ENCODE data around the gene THADA. TPM values are rescaled to one million over a fixed set of nuclear protein-coding genes. Genes with fewer than 3 reads are reported as not detected.
"Not testable (repeated sequence)": the region's sequence is repeated elsewhere in the genome, so short reads cannot be mapped to it uniquely, and the experiment has no call there.

The THADA gene
- total RNA-seq, 1 experiment from 2014 or later: 29.3 TPM

DNA sequence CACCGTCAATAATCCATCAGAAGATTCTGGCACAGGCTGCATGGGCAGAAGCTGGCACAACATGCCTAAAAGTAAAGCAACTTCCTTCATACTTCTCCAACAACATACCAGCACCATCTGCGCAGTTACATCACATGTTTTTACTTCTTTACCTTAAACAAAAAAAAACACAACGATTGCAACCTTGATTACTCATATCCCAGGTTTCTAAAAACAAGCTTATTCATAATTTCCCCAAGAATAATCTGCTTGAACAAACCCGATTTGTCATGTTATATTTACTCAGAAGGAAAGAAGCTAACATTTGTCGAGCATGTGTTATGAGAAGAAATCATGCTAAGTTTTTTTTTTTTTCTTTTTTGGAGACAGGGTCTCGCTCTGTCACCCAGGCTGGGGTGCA is 54.7 kb downstream of the THADA start:
- no peak for DNase-seq (ENCODE audit: low read depth)

DNA sequence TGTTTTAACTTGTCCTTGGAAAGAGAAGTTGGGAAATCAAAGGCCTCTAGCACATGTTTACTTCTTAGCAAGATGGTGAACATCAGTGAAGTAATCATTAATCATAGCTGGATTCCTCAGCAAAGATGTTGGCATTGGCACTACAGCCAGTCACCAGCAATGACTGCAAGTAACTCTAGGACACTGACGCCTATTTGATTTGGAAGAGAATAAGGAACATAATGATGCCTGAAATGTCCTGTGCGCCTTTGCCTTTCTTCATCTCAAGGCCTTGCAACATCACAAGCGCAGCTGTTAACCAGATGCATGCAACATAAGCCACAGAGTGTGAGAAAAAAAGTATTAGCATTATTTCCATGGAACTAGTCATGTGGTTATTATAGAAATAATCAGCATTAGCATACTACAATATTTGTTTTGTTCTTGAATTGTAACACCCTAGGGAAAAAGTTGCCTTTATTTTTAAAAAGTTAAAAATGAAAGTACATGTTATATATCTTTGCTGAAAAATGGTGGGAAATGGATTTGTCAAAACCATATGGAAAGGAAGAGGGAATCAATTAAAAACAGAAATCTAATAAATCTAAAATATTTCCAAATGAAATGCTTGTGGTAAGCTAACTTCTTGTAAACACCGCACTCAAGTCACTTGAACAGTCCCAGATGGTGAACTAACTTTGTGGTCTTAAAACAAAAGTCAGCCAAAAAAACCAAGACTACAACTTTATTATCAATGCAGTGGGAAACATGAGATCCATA is 55.6 kb downstream of the THADA start:
- peak; percentile 13 for DNase-seq (ENCODE audit: low read depth)

DNA sequence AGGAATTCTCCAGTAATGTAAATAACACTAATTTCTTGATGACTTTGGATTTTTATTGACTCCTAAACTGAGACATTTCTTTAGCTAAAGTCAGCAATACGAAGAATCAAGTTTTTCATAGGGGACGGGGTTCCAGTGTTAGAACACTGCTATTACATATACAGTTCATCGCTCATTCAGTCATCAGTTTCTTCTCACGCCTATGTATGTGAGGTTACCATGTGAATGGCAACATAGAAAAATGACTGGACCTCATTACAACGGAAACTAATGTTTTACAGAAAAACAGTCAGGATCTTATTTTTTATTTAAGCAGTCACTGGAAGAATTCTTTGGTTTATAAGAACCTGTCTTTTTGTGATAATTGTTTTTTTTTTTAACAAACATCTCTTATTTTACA is 56.4 kb downstream of the THADA start:
- no peak for DNase-seq (ENCODE audit: low read depth)

DNA sequence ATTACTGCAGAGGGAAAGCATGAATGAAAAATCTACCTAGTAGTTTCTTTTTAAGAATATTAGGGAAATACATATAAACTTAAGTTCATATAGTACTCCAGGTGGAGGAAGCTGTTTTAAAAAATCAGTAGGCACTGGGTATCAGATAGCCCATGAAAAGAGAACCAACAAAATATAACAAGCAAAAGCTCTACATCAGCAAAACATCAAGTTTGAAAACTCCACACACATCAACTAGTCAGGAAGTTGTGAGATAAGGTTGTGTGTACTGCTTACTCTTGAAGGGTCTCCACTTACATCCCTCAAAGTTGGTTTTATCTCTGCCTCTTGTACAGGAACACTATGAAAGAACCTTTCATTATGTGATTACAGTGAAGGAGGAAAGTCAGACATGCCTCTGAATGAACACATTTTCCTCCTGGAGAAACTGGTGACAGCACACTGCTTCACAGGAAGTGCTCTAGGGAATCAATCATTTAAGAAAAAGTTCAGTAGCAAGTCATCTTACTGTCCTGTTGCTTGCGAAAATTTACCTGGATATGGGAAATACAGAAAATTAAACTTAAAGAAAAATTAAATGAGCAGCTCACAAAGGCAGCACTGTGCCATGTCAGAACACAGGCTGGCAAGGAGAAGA is 57.7 kb downstream of the THADA start:
- DNase-seq (ENCODE audit: low read depth): no peak

DNA sequence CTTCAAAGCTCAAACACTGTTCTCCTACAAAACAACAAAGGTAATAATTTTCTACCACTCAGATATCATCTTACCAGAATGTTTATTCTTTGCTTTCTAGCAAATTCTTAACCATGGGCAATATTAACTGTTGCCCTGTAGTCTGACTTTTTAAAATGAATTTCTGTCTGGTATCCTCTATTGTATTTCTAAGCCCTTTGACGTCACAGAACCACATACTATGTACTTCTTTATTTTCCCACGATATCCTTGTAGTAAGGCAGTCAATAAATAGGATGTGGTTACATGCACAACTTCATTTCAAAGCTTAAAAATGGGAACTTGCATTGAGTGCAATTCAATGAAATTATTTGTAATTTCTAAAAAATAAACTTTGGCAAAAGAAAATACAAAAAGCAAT is 58.7 kb downstream of the THADA start:
- DNase-seq (ENCODE audit: low read depth): no peak

DNA sequence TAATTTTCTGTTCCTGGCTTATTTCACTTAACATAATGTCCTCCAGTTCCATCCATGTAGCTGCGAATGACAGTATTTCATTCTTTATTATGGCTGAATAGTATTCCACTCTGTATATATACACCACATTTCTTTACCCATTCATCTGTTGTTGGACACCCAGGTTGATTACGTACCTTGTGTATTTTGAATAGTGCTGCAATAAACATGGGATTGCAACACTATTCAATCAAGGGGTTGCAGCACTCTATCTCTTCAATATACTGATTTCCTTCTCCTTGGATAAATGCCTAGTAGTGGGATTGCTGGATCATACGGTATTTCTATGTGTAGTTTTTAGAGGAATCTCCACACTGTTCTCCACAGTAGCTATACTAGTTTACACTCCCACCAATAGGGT is 61.3 kb downstream of the THADA start:
- no peak for DNase-seq (ENCODE audit: low read depth)

DNA sequence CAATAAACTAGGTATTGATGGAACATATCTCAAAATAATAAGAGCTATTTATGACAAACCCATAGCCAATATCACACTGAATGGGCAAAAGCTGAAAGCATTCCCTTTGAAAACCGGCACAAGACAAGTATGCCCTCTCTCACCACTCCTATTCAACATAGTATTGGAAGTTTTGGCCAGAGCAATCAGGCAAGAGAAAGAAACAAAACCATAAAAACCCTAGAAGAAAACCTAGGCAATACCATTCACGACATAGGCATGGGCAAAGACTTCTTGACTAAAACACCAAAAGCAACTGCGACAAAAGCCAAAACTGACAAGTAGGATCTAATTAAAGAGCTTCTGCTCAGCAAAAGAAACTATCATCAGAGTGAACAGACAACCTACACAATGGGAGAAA is 63.3 kb downstream of the THADA start:
- not testable (repeated sequence) for DNase-seq (ENCODE audit: low read depth)

DNA sequence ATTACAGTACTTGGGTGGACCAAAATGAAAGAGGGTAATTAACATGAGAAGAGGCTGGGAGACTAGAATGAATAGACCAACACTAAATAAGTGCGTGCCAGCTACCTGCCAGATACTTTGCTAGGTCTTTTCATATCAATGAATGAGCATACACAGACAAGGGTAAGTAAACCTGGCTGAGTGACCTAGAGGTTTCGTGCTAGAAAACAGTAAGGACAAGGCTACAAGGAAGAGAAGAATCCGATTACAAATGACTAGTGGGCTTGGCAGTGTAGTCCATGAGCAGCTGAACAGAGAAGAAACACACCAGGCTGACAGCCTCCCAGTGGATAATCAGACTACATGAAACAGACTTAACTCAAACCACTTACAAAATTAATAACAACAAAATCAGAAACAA is 64.6 kb downstream of the THADA start:
- DNase-seq (ENCODE audit: low read depth): no peak

DNA sequence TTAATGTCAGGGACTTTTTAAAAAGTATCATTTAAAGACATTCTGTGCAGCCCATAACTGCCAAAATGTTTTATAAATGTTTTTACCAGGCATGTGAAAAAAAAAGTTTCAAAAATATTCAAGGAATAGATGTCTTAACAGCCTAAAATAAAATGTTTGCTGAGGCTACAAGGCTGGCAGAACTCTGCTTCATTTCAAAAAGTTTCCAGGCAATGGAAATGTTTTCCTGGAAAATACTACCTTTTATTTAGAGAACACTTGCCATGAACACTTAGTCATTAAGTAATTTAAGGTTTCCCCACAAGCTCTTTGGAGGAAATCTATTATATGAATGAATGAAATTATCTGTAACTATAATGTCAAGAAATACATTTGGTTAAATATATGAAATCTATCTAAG is 68.8 kb downstream of the THADA start:
- no peak for DNase-seq (ENCODE audit: low read depth)

DNA sequence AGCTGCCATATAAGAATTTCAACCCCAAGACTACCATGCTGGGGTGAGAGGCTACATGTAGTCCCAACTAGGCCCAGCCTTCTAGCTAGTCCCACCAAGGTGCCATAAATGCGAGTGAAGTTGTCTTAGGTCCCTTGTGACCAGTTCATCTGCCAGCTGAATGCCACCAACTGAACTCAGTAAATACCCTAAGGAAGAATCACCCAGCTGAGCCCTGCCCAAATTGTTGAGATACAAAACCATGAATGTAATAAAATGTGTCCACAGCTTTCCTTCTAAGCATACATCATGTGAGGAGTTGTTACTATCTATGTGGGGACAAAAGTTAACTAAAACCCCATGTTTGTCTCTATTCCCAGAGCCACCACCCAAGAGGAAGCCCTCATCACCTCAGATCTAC is 70.3 kb downstream of the THADA start:
- DNase-seq (ENCODE audit: low read depth): no peak

DNA sequence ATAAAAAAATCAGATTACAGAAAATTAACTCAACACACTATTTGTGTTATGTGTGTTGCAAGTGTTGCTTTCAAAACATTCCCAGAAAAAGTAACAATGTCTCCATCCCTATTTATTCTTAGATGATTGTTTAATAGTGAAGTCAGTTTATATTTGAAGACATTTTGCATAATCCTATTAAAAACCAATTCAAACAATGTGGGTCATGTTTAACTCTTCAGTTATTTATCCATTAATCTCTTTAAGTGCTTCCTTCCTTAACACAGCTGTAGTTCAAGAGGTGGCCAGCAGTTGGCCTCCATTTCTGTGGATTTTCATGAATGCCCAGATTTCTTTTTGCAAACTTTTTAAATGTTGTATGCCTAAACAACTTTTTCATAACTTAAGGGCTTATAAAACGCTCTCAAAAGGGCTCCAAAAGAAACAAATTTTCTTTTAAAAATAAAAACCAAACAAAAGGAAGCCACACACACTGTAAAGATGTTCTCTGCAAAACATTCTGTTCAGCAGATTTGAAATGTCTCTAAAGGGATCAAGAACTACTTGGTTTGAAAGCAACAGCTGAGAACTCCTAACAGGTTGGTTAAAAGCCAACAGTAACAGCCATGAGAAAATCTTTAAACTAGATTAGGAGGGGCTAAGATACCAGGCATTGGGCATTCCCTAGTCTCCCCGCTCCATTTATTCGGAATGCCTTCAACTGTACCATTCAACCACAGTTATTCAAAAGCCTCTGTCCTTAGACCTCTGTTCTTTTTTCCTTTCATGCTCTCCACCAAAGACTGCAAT is 71.5 kb downstream of the THADA start:
- DNase-seq (ENCODE audit: low read depth): no peak

DNA sequence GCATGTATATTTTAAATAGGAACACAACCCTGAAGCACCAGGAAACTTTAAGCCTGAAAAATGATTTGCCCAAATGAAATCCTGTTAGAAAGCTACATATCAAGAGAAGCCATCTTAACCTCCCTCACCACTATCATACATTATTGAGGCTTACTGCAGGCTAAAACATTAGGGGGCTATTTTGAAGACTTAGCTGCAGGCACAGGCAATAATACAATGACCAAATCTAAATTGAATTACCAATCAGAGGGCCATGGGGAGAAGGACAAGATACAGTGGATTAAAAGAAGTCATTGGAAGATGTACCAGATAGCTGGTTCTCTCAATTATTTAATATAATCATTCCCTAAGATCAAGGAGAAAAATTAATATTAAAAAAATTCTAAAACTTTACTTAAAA is 73.7 kb downstream of the THADA start:
- no peak for DNase-seq (ENCODE audit: low read depth)

DNA sequence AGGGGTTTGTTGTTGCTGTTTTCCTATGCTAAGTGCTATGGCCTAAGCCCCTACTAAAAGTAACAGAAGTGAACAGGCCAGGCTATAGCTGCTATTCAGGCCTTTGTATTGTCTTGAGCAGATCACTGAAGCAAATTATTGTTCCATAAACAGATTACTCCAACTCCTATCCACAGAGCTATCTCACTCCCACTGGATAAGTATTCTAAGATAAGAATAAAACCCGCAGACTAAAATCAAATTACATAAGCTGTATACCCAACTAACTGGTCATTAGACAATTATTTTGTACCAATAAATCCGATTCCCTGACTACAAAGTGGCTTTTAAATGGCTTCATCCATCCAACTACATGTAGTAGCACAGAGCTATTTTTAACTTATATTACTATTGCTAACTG is 74.3 kb downstream of the THADA start:
- DNase-seq (ENCODE audit: low read depth): no peak

DNA sequence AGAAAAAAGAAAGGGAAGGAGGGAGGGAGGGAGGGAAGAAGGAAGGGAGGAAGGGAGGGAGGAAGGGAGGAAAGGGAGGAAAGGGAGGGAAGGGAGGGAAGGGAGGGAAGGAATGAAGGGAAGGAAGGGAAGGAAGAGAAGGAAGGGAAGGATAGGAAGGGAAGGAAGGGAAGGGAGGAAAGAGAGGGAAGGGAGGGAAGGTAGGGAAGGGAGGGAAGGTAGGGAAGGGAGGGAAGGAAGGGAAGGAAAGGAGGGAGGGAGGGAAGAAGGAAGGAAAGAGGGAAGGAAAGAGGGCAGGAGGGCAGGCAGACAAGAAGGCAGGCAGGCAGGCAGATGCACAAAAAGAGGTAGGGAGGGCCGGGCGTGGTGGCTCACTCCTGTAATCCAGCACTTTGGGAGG is 74.9 kb downstream of the THADA start:
- DNase-seq (ENCODE audit: low read depth): no peak

DNA sequence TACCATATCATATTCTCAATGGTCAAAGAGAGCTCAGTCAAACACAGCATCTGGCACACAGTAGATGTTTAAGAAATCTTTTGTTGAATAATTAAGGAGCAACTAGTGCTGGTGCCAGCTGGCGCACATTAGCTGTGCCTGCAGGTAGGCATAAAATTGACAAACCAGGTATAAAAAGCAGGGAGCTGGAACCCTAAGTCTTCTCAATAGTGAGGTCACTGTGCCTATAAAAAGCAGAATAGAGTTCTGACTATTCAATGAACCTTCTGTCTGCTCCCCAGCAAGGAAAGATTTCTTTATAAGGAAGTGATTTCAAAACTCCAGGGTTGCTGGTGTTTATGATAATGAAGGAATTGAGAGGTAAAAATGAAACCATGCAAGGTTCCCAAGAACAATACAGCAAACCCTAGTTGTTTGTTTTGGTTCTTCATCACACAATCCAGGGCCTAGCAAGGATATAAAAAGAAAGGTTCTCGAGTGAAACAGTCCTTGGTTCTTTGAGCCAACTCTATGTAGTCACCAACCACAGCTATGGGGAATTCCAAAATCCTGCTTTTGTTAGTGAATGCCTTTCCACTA is 76.1 kb downstream of the THADA start:
- peak; percentile 85 for DNase-seq (ENCODE audit: low read depth)

DNA sequence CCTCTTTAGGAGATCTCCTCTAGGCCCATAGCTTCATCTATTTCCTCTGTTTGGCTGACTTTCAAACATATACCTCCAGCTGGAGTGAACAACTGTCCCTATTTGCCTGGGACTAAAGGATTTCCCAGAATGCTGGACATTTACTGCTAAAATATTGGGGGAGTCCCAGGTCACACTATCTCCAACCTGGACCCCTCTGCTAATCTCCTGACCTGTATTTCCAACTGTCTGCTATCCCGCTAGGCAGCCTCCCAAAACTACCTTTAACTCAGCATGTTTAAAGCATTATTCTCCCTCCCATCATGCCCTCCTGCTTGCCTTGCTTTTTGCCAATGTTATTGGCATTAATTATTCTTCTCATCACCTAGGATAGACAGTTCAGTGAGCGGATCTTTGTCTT is 77.1 kb downstream of the THADA start:
- no peak for DNase-seq (ENCODE audit: low read depth)

DNA sequence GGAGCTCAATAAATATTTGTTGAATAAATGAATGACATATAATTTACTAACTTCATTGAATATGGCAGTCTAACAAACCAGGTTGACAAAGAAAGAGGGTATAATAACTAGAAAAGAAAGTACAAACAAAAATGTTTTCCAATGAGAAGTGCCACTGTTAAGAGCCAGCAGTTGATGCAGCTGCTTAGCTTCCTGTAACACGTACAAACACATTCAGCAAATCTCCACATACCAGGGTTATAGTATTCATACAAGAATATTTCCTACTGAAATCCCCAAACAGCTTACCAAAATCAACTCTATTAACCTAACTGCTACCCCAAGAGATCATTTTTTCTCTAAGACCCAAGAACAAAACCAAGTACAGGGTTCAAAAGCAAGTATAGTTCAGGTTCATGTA is 77.7 kb downstream of the THADA start:
- DNase-seq (ENCODE audit: low read depth): peak; percentile 5

DNA sequence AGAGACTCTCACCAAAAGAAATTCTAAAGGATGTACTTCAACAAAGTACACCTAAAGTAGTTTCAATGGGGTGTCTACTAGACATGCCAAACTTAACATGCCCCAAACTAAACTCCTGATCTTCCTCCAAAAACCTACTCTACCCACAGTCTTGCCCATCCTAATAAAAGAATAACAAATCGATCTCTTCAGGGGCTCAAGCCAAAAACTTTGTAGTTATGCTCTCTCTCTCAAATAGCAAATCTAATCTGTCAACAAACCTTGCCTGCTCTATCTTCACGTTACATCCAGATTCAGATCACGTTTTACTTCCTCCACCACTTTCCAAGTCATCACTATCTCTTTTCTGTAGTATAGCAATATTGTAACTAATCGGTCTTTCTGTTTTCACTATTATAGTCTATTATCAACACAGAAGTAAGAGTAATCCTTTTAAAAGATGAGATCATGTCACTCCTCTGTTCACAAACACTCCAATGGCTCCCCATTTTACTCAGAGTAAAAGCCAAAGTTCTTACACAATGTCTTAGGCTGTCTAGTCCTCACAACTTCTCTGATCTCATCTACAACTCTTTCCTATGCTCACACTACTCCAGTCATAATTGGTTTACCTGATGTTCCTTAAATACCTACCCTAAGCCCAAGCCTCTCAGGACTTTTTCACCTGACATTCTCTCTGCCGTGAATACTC is 79.9 kb downstream of the THADA start:
- DNase-seq (ENCODE audit: low read depth): no peak

DNA sequence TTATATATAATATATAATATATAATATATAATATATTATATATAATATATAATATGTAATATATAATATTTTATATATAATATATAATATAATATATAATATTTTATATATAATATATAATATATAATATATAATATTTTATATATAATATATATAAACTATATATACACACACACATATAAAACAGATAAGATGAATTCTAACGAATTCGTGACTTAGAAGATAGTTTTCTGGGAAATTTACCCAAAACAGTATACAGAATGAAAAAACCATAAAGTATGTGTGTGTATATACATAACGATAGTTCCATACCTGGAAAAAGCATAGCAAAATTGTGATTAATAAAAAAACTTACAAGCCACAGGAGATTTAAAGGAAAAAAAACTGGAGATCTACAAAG is 80.6 kb downstream of the THADA start:
- DNase-seq (ENCODE audit: low read depth): no peak

DNA sequence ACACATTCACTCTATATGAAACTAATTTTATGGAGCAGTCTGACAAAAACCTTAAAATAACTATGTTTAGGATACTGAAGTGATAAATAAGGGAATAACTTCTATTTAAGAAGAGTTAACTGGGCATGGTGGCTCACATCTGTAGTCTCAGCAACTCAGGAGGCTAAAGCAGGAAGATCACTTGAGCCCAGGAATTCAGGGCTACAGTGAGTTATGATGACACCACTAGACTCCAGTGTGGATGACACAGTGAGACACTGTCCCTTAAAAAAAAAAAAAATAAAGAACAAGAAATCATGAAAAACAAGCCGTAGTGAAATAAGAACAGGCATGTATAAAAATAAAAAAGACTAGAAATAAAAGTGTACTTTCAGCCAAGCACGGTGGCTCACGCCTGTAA is 82.0 kb downstream of the THADA start:
- no peak for DNase-seq (ENCODE audit: low read depth)

DNA sequence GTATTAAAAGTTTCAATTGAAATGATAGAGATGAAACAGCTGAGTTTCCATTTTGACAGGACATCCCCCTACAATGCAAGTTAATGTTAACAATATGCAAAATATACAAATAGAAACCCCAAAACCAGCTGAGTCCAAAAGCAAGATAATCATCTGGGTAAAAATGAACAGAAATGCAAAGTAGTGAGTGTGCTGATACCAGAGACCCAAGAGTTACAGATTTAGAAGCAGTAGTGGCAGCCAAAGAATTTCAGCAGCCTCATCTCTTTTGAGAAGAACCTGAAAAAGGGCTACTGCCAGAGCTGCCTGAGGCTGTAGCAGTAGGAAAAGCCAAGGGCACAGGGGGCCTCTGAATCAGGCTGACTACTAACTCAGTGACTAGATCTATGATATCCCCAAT is 82.6 kb downstream of the THADA start:
- DNase-seq (ENCODE audit: low read depth): no peak

DNA sequence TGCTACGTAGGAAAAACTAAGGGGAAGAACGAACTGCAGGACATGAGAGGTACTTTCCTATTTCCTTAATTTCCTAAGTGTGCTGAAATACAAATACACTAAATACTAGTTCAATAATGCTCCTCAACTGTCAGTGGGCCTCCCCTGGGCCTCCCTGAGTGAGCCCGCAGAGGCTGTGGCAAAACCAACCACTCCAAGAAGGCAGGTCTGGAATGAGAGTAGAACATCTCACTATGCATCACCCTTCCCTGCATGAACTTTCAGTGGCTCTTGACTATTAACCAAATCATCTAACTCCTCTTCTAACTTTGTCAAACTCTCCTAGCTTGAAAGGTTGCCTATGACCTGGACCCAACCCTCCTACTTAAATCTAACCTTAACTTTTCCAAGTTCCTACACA is 84.6 kb downstream of the THADA start:
- DNase-seq (ENCODE audit: low read depth): no peak

Measured in Daoy (cell line).